ENCODE data around the gene SRPK2. TPM values are rescaled to one million over a fixed set of nuclear protein-coding genes. Genes with fewer than 3 reads are reported as not detected.

Gene SRPK2
- total RNA-seq, 2 donors from 2014 or later = 52.6 to 99.5 TPM

- TF ChIP-seq POLR2A (IDR thresholded peaks at IDR 0.05) = no peak
- TF ChIP-seq POLR2AphosphoS5 (IDR thresholded peaks at IDR 0.05) = no peak
- TF ChIP-seq CTCF (IDR thresholded peaks at IDR 0.05) = no peak
- Histone ChIP-seq H3K27me3 (replicated peaks; ENCODE audit: insufficient read depth) (no peaks in the 10 kb centered on the region), H3K36me3 (no peaks in the 10 kb centered on the region), H3K9me3 (no peaks in the 10 kb centered on the region), H3K4me1 (replicated peaks) (peaks cover 7% of the 10 kb centered on the region), H3K27ac (no peak overlapping the region), H3K4me3 (no peak overlapping the region)
- no peak for DNase-seq (ENCODE audit: low spot score)
- intact Hi-C loops (cut with DNase I) = loop anchor here (10.0 kb wide), 1 partner anchor 87 kb away; the partner anchor contains the start of gene KMT2E
- 31% methylated on average over 4 of the region's 4 CpGs for WGBS
Measured at GRCh38 chr7:105101864-105102263, 286.9 kb downstream of the SRPK2 start.

GRCh38 chr7:105098863-105099515 lies 289.7 kb downstream of the SRPK2 start:
- WGBS = 78% methylated on average over 2 of the region's 2 CpGs
- TF ChIP-seq CTCF (IDR thresholded peaks at IDR 0.05) (no peak), POLR2AphosphoS5 (IDR thresholded peaks at IDR 0.05) (peak; percentile 17), POLR2A (IDR thresholded peaks at IDR 0.05) (no peak)
- H3K27me3 ChIP-seq (replicated peaks; ENCODE audit: insufficient read depth) = no peaks in the 10 kb centered on the region
- DNase-seq (ENCODE audit: low spot score) = no peak
- intact Hi-C loops (cut with DNase I) = no loop called here
- no peaks in the 10 kb centered on the region for H3K9me3 ChIP-seq
- H3K36me3 ChIP-seq = no peaks in the 10 kb centered on the region
- peaks cover 4% of the 10 kb centered on the region for H3K4me1 ChIP-seq (replicated peaks)
- H3K4me3 ChIP-seq = no peak overlapping the region
- H3K27ac ChIP-seq = peak overlapping the region in 1 of 2 donors; percentile 8

DNA sequence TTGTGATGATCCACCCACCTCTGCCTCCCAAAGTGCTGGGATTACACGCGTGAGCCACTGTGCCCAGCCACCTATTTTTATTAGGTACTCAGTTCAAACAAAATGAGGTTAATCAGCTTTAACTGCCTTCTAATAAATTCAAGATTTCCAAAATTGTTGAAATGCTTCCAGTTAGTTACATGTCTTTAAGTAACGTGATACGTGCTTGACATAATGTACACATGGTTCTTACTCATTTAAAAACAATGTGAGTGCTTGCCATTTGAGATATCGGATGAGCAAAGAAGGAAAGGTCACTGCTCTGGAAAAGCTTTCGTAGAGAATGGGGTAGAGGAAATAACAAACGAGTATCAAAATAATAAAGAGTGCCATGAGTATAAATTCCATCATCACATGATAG lies 291.1 kb downstream of the SRPK2 start:
- Histone ChIP-seq H3K27ac (peak overlapping the region; percentile 2 to 49), H3K27me3 (replicated peaks; ENCODE audit: insufficient read depth) (no peaks in the 10 kb centered on the region), H3K9me3 (no peaks in the 10 kb centered on the region), H3K36me3 (no peaks in the 10 kb centered on the region), H3K4me1 (replicated peaks) (no peaks in the 10 kb centered on the region), H3K4me3 (no peak overlapping the region)
- peak; percentile 58 for TF ChIP-seq POLR2AphosphoS5 (IDR thresholded peaks at IDR 0.05)
- no peak for TF ChIP-seq POLR2A (IDR thresholded peaks at IDR 0.05)
- intact Hi-C loops (cut with DNase I) = no loop called here
- WGBS = 24% methylated on average over 7 of the region's 7 CpGs
- no peak for DNase-seq (ENCODE audit: low spot score)

GRCh38 chr7:105096306-105096705 lies 292.4 kb downstream of the SRPK2 start:
- 54% methylated on average over 3 of the region's 3 CpGs for WGBS
- peaks cover 0 to 4% of the 10 kb centered on the region in 2 donors for H3K36me3 ChIP-seq
- no peaks in the 10 kb centered on the region for H3K9me3 ChIP-seq
- no peak for DNase-seq (ENCODE audit: low spot score)
- intact Hi-C loops (cut with DNase I) = no loop called here
- H3K27me3 ChIP-seq (replicated peaks; ENCODE audit: insufficient read depth) = no peaks in the 10 kb centered on the region
- TF ChIP-seq CTCF (IDR thresholded peaks at IDR 0.05) (no peak), POLR2AphosphoS5 (IDR thresholded peaks at IDR 0.05) (peak; percentile 8)
- no peaks in the 10 kb centered on the region for H3K4me1 ChIP-seq (replicated peaks)
- peak overlapping the region; percentile 2 to 49 for H3K27ac ChIP-seq
- H3K4me3 ChIP-seq = no peak overlapping the region

DNA sequence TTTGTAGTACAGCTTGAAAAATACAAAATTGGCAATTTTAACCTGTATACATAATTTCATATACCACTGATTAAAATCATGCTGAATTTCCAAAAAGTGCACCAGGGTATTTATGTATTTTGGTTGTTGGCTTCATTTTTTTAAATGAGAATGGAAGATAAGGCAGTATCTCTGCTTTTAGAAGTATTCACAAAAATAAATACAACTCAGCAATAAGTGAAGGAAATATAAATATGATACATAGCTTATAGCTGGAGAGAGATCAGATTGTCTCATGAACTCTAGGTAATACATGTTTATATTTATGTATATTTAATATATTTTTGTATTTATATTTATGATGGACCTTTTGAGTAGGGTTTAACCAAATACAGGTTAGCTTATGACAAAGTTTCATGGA lies 293.8 kb downstream of the SRPK2 start:
- H3K4me1 ChIP-seq (replicated peaks) = no peaks in the 10 kb centered on the region
- H3K4me3 ChIP-seq = no peak overlapping the region
- intact Hi-C loops (cut with DNase I) = no loop called here
- no peak overlapping the region for H3K27ac ChIP-seq
- TF ChIP-seq POLR2AphosphoS5 (IDR thresholded peaks at IDR 0.05) (no peak), CTCF (IDR thresholded peaks at IDR 0.05) (no peak), POLR2A (IDR thresholded peaks at IDR 0.05) (no peak)
- peaks cover 0 to 4% of the 10 kb centered on the region in 2 donors for H3K36me3 ChIP-seq
- no peaks in the 10 kb centered on the region for H3K9me3 ChIP-seq
- no peak for DNase-seq (ENCODE audit: low spot score)
- H3K27me3 ChIP-seq (replicated peaks; ENCODE audit: insufficient read depth) = no peaks in the 10 kb centered on the region

All from prostate gland (tissue), 2 donors.